Adrenal gland (tissue), 5 donors: ENCODE results near the gene NUBP2.

Experiments
- CTCF ChIP-seq, 6 experiments: fragments of 450-650 bp in 4 of 6; fragments of 200-600 bp in 2 of 6; sonication (generic) in 1 of 6; IDR thresholded peaks; 1 replicate in 5 of 6; 2 replicates in 1 of 6; pipeline versions ENCODE4 v1.5.1 to v1.8.0; 2016 to 2021; ENCODE audit warnings: antibody characterized with exemption in 6 of 6, mild to moderate bottlenecking in 2 of 6, moderate library complexity in 1 of 6
- POLR2A ChIP-seq, 2 donors: fragments of 450-650 bp; IDR thresholded peaks; one replicate each; pipeline ENCODE4 v1.6.1; 2017; ENCODE audit warnings: antibody characterized with exemption in 2 of 2, mild to moderate bottlenecking in 2 of 2, moderate library complexity in 1 of 2
- donor health status: DM: no; HTN: no; CAD: no.

GRCh38 chr16:1790611-1791255 is 8.0 kb downstream of the NUBP2 start:
- TF ChIP-seq POLR2A (IDR thresholded peaks at IDR 0.05) = no peak
- no peak for TF ChIP-seq CTCF (IDR thresholded peaks at IDR 0.05)
